Lung microvascular endothelial cell (primary cell): ENCODE measurements around the gene IP6K2. TPM values are rescaled to one million over a fixed set of nuclear protein-coding genes. Genes with fewer than 3 reads are reported as not detected.
"Not testable (repeated sequence)": the region's sequence is repeated elsewhere in the genome, so short reads cannot be mapped to it uniquely, and the experiment has no call there.

Experiments used
- DNase-seq, 2 donors: peaks; one replicate each; pipeline versions ENCODE4 v3.0.0 to v3.0.0-alpha.2; 2010; ENCODE audit warnings: low read depth in 2 of 2
- total RNA-seq: library from RNA; depleted of rRNA; stranded (reverse); fragments of >200 nt; gene quantifications from 2 replicates; pipeline ENCODE4 v1.2.1, GENCODE V29; 2014

IP6K2 gene
- total RNA-seq, 1 donor from 2014 or later, result 39.3 TPM

- DNase-seq, result not testable (repeated sequence)
These were observed 16.9 kb upstream of the IP6K2 start for GRCh38 chr3:48733752-48734518.

GRCh38 chr3:48727511-48727910 lies 10.5 kb upstream of the IP6K2 start:
- DNase-seq, result no peak

- DNase-seq, result not testable (repeated sequence)
These were observed 8.3 kb upstream of the IP6K2 start for GRCh38 chr3:48725185-48725855.

GRCh38 chr3:48723725-48724124 lies 6.7 kb upstream of the IP6K2 start:
- DNase-seq, result no peak

- not testable (repeated sequence) for DNase-seq
These were observed 6.3 kb upstream of the IP6K2 start for GRCh38 chr3:48723293-48723692.

GRCh38 chr3:48716508-48716981 lies 476 bp downstream of the IP6K2 start:
- DNase-seq, result peak; percentile 25 to 45

GRCh38 chr3:48715174-48715800 lies 1.7 kb downstream of the IP6K2 start:
- peak; percentile 47 to 61 for DNase-seq

- DNase-seq, result no peak
These were observed 5.3 kb downstream of the IP6K2 start for GRCh38 chr3:48711727-48712126.

- DNase-seq, result no peak
These were observed 8.0 kb downstream of the IP6K2 start for GRCh38 chr3:48709051-48709461.

GRCh38 chr3:48708481-48708889 lies 8.5 kb downstream of the IP6K2 start:
- DNase-seq, result no peak

- no peak for DNase-seq
These were observed 9.9 kb downstream of the IP6K2 start for GRCh38 chr3:48707157-48707556.

- DNase-seq, result no peak
These were observed 14.6 kb downstream of the IP6K2 start for GRCh38 chr3:48702320-48702920.

- no peak for DNase-seq
These were observed 16.2 kb downstream of the IP6K2 start for GRCh38 chr3:48700731-48701405.

- DNase-seq, result no peak
These were observed 18.1 kb downstream of the IP6K2 start for GRCh38 chr3:48698891-48699290.

GRCh38 chr3:48697952-48698351 lies 19.1 kb downstream of the IP6K2 start:
- no peak for DNase-seq

GRCh38 chr3:48696601-48697000 lies 20.4 kb downstream of the IP6K2 start:
- DNase-seq, result no peak

GRCh38 chr3:48696156-48696555 lies 20.9 kb downstream of the IP6K2 start:
- DNase-seq, result no peak

GRCh38 chr3:48695393-48695753 lies 21.6 kb downstream of the IP6K2 start:
- peak in 1 of 2 donors; percentile 46 for DNase-seq

- peak in 1 of 2 donors; percentile 69 for DNase-seq
These were observed 22.2 kb downstream of the IP6K2 start for GRCh38 chr3:48694610-48695392.

GRCh38 chr3:48693826-48694225 lies 23.2 kb downstream of the IP6K2 start:
- DNase-seq, result no peak

- no peak for DNase-seq
These were observed 24.5 kb downstream of the IP6K2 start for GRCh38 chr3:48692551-48692950.
